ENCODE measurements around the gene MEI1.

- no peak for TF ChIP-seq CTCF (IDR thresholded peaks at IDR 0.05)
- TF ChIP-seq, protein P1, sequence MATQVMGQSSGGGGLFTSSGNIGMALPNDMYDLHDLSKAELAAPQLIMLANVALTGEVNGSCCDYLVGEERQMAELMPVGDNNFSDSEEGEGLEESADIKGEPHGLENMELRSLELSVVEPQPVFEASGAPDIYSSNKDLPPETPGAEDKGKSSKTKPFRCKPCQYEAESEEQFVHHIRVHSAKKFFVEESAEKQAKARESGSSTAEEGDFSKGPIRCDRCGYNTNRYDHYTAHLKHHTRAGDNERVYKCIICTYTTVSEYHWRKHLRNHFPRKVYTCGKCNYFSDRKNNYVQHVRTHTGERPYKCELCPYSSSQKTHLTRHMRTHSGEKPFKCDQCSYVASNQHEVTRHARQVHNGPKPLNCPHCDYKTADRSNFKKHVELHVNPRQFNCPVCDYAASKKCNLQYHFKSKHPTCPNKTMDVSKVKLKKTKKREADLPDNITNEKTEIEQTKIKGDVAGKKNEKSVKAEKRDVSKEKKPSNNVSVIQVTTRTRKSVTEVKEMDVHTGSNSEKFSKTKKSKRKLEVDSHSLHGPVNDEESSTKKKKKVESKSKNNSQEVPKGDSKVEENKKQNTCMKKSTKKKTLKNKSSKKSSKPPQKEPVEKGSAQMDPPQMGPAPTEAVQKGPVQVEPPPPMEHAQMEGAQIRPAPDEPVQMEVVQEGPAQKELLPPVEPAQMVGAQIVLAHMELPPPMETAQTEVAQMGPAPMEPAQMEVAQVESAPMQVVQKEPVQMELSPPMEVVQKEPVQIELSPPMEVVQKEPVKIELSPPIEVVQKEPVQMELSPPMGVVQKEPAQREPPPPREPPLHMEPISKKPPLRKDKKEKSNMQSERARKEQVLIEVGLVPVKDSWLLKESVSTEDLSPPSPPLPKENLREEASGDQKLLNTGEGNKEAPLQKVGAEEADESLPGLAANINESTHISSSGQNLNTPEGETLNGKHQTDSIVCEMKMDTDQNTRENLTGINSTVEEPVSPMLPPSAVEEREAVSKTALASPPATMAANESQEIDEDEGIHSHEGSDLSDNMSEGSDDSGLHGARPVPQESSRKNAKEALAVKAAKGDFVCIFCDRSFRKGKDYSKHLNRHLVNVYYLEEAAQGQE (IDR thresholded peaks at IDR 0.05; ENCODE audit: insufficient read depth in 1 of 2, low read depth in 2 of 2, low read length in 1 of 2): no peak
- TF ChIP-seq SIN3A (IDR thresholded peaks at IDR 0.05; ENCODE audit: borderline replicate concordance, insufficient read depth, low read depth, low read length): peak; percentile 25; the same call in 1 of the 2 replicates
- TF ChIP-seq POLR2AphosphoS5 (IDR thresholded peaks at IDR 0.05; ENCODE audit: low read depth, low read length): peak; percentile 84
Observed at GRCh38 chr22:41688365-41689211, 10.7 kb upstream of the MEI1 start, which contains the start of gene SNU13.

Measured in Panc1 (cell line).